Breast epithelium (tissue), 3 donors: ENCODE data around the gene NKAIN1.

Experiments
- POLR2A ChIP-seq: fragments of 450-650 bp; IDR thresholded peaks from one replicate; pipeline ENCODE4 v1.6.1; 2016; ENCODE audit warnings: antibody characterized with exemption, mild to moderate bottlenecking, moderate library complexity
- POLR2AphosphoS5 ChIP-seq, 3 donors: sonication (generic); formaldehyde crosslinking; IDR thresholded peaks; one replicate each; pipeline ENCODE4 v1.6.1; 2017; ENCODE audit warnings: antibody characterized with exemption in 3 of 3
- TF ChIP-seq, protein P1 (sequence below), 3 donors: fragments of 450-650 bp; IDR thresholded peaks; one replicate each; pipeline ENCODE4 v1.5.1; 2016 to 2017; ENCODE audit warnings: antibody characterized with exemption in 3 of 3, mild to moderate bottlenecking in 3 of 3, moderate library complexity in 3 of 3

DNA sequence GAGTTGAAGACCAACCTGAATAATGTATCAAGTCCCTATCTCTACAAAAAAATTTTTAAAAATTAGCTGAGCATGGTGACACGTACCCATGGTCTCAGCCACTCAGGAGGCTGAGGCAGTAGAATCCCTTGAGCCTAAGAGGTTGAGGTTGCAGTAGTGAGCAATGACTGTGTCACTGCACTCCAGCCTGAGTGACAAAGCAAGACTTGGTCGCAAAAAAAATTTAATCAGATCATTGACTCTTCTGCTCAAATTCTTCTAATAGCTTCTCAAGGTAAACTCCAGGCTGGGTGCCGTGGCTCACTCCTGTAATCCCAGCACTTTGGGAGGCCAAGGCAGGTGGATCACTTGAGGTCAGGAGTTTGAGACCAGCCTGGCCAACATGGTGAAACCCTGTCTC, 88.3 kb downstream of the NKAIN1 start:
- TF ChIP-seq POLR2AphosphoS5 (IDR thresholded peaks at IDR 0.05) (no peak), POLR2A (no peak)
- TF ChIP-seq, protein P1, sequence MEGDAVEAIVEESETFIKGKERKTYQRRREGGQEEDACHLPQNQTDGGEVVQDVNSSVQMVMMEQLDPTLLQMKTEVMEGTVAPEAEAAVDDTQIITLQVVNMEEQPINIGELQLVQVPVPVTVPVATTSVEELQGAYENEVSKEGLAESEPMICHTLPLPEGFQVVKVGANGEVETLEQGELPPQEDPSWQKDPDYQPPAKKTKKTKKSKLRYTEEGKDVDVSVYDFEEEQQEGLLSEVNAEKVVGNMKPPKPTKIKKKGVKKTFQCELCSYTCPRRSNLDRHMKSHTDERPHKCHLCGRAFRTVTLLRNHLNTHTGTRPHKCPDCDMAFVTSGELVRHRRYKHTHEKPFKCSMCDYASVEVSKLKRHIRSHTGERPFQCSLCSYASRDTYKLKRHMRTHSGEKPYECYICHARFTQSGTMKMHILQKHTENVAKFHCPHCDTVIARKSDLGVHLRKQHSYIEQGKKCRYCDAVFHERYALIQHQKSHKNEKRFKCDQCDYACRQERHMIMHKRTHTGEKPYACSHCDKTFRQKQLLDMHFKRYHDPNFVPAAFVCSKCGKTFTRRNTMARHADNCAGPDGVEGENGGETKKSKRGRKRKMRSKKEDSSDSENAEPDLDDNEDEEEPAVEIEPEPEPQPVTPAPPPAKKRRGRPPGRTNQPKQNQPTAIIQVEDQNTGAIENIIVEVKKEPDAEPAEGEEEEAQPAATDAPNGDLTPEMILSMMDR (IDR thresholded peaks at IDR 0.05) = no peak
